MCF 10A (cell line): ENCODE data around the gene SPAG16. TPM values are rescaled to one million over a fixed set of nuclear protein-coding genes. Genes with fewer than 3 reads are reported as not detected.

Experiments used
- BruUV-seq: library from RNA; stranded (reverse); fragments of 400-500 nt; replicated peaks from 2 replicates; lab custom pipeline; 2021; lab: Mats Ljungman, UMichigan
- CTCF ChIA-PET: fragments of 300-600 bp; sonication (Branson Sonifier 250); formaldehyde crosslinking; extraction: SDS; loops from one replicate; lab custom pipeline; 2021; ENCODE audit warnings: antibody characterized with exemption, inconsistent platforms; lab: Yijun Ruan, JAX
- POLR2A ChIA-PET: fragments of 300-600, 350-650 bp; sonication (Branson Sonifier 250); formaldehyde crosslinking; extraction: SDS; loops from one replicate; lab custom pipeline; 2020; ENCODE audit warnings: antibody characterized with exemption, inconsistent platforms; lab: Yijun Ruan, JAX
- DNase-seq: peaks from one replicate; pipeline ENCODE4 v3.0.0-alpha.2; 2018; ENCODE audit not compliant: unreplicated experiment
- H3K27ac Mint-ChIP-seq: one replicate; pipeline ENCODE4 v1.8.0; 2022; ENCODE audit warnings: mild to moderate bottlenecking, low read depth, mixed read lengths; ENCODE audit not compliant: unreplicated experiment
- H3K27me3 Mint-ChIP-seq: one replicate; pipeline ENCODE4 v1.8.0; 2022; ENCODE audit warnings: mixed read lengths; ENCODE audit not compliant: insufficient read depth, unreplicated experiment
- H3K36me3 Mint-ChIP-seq: one replicate; pipeline ENCODE4 v1.8.0; 2022; ENCODE audit warnings: mild to moderate bottlenecking, moderate library complexity, mixed read lengths; ENCODE audit not compliant: insufficient read depth, unreplicated experiment
- H3K4me1 Mint-ChIP-seq: one replicate; pipeline ENCODE4 v1.8.0; 2022; ENCODE audit warnings: mixed read lengths; ENCODE audit not compliant: insufficient read depth, unreplicated experiment
- H3K4me3 Mint-ChIP-seq: one replicate; pipeline ENCODE4 v1.8.0; 2022; ENCODE audit warnings: mild to moderate bottlenecking, moderate library complexity, mixed read lengths; ENCODE audit not compliant: unreplicated experiment
- H3K9me3 Mint-ChIP-seq: one replicate; pipeline ENCODE4 v1.8.0; 2022; ENCODE audit warnings: mixed read lengths; ENCODE audit not compliant: unreplicated experiment
- intact Hi-C: fragments of 100-400 bp; cut with micrococcal nuclease; formaldehyde crosslinking; loops from 2 replicates; pipeline ENCODE4 v1.14.1; 2022
- total RNA-seq: library from RNA; stranded (reverse); gene quantifications from 2 replicates; pipeline ENCODE4 v1.2.3, GENCODE V29; 2022
- TF ChIP-seq, protein P1 (sequence below): fragments of 200-600 bp; IDR thresholded peaks from one replicate; pipeline ENCODE4 v1.8.0; 2022; ENCODE audit warnings: antibody characterized with exemption, mild to moderate bottlenecking; ENCODE audit not compliant: unreplicated experiment

The SPAG16 gene
- total RNA-seq, 1 experiment from 2014 or later, result 11.5 TPM

DNA sequence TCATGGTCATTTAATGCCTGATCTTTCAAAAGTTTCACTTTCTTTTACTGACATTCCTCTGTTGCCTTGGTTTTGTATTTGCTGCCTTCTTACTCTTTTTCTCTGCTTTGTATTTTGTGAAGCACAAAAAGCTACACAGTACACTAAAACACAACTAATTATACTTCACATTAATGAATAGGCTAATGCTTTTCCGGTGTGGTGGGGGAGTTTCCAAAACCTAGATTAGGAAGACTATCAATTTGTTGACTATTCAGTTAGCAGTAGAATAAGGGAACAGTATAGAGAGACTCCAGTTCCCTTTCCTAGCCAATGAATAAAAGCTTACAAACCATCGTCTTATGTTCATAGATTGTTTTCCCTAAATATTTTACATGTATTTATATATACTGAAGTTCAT lies 468.3 kb downstream of the SPAG16 start:
- H3K27me3 Mint-ChIP-seq, result no peaks in the 10 kb centered on the region
- TF ChIP-seq, protein P1, sequence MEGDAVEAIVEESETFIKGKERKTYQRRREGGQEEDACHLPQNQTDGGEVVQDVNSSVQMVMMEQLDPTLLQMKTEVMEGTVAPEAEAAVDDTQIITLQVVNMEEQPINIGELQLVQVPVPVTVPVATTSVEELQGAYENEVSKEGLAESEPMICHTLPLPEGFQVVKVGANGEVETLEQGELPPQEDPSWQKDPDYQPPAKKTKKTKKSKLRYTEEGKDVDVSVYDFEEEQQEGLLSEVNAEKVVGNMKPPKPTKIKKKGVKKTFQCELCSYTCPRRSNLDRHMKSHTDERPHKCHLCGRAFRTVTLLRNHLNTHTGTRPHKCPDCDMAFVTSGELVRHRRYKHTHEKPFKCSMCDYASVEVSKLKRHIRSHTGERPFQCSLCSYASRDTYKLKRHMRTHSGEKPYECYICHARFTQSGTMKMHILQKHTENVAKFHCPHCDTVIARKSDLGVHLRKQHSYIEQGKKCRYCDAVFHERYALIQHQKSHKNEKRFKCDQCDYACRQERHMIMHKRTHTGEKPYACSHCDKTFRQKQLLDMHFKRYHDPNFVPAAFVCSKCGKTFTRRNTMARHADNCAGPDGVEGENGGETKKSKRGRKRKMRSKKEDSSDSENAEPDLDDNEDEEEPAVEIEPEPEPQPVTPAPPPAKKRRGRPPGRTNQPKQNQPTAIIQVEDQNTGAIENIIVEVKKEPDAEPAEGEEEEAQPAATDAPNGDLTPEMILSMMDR, result no peak
- ChIA-PET POLR2A (no interaction called here), CTCF (no interaction called here)
- H3K9me3 Mint-ChIP-seq, result no peaks in the 10 kb centered on the region
- H3K4me1 Mint-ChIP-seq, result no peaks in the 10 kb centered on the region
- no TSS peak for BruUV-seq
- intact Hi-C loops, result no loop called here
- H3K36me3 Mint-ChIP-seq, result no peaks in the 10 kb centered on the region
- no peak overlapping the region for H3K27ac Mint-ChIP-seq
- DNase-seq, result no peak
- H3K4me3 Mint-ChIP-seq, result no peak overlapping the region

- Mint-ChIP-seq H3K4me3 (no peak overlapping the region), H3K36me3 (no peaks in the 10 kb centered on the region), H3K4me1 (no peaks in the 10 kb centered on the region), H3K27ac (no peak overlapping the region), H3K9me3 (no peaks in the 10 kb centered on the region), H3K27me3 (no peaks in the 10 kb centered on the region)
- TF ChIP-seq, protein P1, result no peak
- intact Hi-C loops, result no loop called here
- ChIA-PET CTCF (no interaction called here), POLR2A (no interaction called here)
- no TSS peak for BruUV-seq
- DNase-seq, result no peak
Observed at GRCh38 chr2:213757525-213757924, 473.3 kb downstream of the SPAG16 start.

DNA sequence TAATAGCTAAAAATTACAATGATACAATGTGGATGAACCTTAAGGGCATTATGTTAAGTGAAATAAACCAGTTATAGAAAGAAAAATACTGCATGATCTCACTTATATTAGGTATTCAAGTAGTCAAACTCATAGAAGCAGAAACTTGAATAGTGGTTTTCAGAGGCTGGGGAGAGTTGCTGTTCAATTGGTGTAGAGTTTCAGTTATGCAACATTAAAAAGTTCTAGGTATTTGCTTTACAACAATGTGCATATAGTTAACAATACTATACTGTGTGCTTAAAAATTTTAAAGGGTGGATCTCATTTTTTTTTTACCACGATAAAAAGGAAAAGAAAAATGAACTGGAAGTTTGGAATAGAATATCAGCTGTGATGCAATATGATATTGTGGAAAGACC lies 479.1 kb downstream of the SPAG16 start:
- intact Hi-C loops, result no loop called here
- POLR2A ChIA-PET, result no interaction called here

DNA sequence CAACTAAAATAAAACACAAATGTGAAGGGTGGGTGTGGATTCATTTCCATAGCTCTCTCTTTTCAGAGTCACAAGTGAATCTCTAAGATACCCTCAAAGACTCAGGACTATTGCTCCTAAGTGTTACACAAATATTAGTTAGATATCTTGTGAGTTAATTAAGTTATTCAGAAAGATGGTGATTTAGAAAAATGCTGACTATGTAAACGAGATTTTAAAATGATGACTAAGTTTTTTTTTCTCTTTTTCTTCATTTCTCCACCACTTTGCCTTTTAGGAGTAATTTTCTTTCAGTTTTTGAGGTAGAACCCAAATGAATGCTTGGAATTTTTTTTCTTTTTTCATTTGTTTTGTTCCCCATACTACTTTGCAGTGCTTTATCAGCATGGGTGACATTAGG lies 479.7 kb downstream of the SPAG16 start:
- BruUV-seq, result no TSS peak
- H3K4me1 Mint-ChIP-seq, result peaks cover 6% of the 10 kb centered on the region
- H3K36me3 Mint-ChIP-seq, result no peaks in the 10 kb centered on the region
- H3K9me3 Mint-ChIP-seq, result no peaks in the 10 kb centered on the region
- CTCF ChIA-PET, result no interaction called here
- TF ChIP-seq, protein P1, result no peak
- H3K4me3 Mint-ChIP-seq, result no peak overlapping the region
- intact Hi-C loops, result no loop called here
- no peaks in the 10 kb centered on the region for H3K27me3 Mint-ChIP-seq
- POLR2A ChIA-PET, result no interaction called here
- DNase-seq, result no peak
- H3K27ac Mint-ChIP-seq, result no peak overlapping the region

More for the DNA sequence above, 479.1 kb downstream of the SPAG16 start:
- Mint-ChIP-seq H3K4me3 (no peak overlapping the region), H3K27me3 (no peaks in the 10 kb centered on the region), H3K4me1 (peaks cover 6% of the 10 kb centered on the region), H3K27ac (no peak overlapping the region), H3K9me3 (no peaks in the 10 kb centered on the region), H3K36me3 (no peaks in the 10 kb centered on the region)
- TF ChIP-seq, protein P1, result no peak
- DNase-seq, result no peak
- CTCF ChIA-PET, result no interaction called here
- BruUV-seq, result no TSS peak
